GM19397 (cell line): ENCODE measurements around the gene NNMT.

Experiments
- ATAC-seq: cut with Tn5 transposase; IDR thresholded peaks from one replicate; pipeline ENCODE4 v1.9.1; 2021; ENCODE audit warnings: mild to moderate bottlenecking, moderate library complexity; ENCODE audit not compliant: unreplicated experiment

NNMT gene

DNA sequence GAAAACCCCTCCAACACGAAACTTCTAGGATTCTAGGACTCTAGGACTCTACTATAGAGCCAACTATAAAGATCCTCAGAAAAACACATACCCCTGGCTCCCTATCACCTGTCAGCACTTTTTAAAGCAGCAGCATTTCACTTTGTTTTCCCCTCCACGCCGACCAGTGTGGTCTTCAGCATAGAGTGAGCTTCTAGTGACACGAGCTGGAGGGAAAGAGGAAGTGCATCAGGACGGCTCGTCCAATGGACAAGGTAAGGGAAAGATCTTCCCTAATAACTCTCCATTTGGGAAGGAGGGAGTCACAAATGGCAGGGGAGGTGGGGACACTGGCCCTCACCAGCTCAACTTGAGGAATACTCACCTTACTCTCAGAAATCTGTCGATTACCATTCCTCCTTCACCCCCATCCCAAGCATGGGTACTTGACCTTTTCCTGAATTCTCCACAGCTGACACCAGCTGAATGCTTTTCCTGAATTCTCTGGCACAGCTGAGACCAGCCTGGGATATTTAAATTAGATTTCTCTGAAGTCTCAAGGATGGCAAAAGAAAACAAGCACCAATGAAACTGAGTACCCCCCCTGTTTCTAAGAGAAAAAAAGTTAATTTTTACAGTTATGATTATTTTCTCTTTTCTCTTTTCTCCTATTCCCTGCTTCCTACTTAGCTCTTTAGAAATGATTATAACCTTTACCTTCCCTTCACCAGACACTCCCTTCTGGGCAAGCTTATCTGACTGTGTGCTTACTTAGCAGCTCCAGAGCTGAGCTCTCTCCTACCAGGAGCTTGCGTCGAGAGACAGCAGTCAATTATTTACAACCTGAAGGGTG, 33.3 kb upstream of the NNMT start:
- no peak for ATAC-seq

DNA sequence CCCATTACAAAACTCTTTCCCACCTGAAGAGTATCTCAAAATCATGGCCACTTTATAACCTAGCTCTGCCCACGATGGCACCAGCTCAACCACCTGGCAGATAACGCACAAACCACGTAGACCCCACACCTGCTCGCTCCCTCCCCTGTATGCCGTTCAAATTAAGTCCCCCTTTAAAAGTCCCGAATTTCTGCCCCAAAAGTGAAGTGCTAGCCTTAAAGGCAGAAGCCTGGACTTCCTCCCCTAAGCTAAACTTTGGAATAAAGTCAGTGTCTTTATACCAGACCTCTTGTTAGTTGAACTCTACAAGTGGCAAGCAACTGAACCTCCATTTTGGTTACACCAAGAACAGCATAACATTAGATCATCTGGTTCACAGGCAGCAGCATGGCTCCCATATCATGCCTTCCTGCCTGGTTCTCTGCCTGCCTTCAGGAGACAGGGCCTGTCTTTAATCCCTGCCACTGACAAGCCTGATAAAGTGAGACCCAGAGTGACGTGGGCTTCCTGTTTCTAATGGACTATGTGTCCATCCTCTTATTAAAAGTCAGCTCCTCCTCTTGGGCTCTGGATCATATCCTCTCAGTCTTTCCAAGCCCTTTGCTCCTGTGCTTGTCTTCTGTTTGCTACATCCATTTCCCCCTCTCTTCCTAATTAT, 32.6 kb upstream of the NNMT start:
- no peak for ATAC-seq

DNA sequence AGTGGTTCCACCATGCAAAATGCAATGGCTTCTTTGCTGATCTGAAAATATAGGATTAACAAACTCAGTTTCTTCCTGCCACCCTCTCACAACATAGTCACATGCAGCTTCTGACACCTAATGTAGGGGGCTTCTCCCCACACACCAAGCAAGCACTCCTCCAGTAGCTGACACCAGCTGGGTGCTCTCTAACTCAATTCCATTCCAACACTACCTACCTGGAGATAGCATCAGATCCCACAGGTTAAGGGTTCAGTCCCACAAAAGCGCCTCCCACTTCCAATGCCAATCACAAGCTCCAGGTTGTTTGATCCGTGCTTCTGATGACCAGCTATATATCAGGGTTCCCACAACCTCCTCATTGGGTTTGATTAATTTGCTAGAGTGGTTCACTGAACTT, 31.8 kb upstream of the NNMT start:
- ATAC-seq = no peak

DNA sequence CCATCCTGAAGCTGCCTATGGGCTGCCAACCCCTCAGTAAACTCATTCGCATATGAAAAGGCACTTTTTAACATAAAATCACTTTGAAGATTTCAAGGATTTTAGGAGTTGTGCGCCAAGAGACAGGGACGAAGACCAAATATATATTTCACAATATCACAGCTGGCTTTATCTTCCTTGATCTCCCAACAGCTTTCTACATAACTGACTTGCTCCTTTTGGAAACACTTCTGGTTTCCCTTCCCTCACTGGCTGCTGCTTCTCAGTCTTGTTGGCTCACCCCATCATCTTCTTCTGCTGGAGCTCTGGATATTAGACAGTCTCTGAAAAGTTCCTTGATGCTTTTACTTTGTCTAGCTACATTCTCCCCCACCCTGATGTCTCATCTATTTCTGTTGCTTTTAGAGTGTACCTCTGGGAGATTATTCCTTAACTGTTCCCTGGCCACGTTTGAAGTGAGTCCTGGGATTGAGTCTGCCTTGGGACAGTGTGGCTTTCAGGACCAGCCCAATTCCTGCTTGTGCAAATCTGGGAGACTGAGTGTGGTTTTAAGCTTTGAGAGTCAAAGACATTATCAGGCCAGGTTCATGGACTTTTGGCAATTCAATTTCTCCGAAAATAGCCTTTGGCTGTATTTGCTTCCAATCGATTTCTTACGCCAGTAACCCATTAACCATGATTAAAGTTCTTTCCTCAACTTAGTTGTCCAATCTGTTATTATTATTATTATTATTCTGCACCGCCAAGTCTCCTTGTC, 30.9 kb upstream of the NNMT start:
- ATAC-seq = no peak

DNA sequence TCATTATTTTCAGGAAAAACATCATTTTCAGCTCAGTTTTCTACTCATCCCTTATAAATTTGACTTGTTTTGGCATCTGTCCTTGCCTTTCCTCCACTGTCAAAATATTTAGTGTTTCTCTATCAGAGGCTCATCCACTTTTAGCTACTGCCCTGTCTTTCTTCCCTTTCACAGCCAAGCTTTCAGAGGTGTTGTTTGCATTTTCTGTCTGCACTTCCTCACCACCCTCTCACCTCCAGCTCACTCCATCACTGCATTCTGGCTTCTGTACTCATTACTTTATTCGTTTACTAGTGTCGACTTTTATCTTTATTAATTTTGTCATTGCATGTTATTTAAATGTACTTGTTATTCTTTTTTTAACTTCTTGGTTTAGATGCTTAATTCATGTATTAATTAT, 26.7 kb upstream of the NNMT start:
- ATAC-seq = no peak

DNA sequence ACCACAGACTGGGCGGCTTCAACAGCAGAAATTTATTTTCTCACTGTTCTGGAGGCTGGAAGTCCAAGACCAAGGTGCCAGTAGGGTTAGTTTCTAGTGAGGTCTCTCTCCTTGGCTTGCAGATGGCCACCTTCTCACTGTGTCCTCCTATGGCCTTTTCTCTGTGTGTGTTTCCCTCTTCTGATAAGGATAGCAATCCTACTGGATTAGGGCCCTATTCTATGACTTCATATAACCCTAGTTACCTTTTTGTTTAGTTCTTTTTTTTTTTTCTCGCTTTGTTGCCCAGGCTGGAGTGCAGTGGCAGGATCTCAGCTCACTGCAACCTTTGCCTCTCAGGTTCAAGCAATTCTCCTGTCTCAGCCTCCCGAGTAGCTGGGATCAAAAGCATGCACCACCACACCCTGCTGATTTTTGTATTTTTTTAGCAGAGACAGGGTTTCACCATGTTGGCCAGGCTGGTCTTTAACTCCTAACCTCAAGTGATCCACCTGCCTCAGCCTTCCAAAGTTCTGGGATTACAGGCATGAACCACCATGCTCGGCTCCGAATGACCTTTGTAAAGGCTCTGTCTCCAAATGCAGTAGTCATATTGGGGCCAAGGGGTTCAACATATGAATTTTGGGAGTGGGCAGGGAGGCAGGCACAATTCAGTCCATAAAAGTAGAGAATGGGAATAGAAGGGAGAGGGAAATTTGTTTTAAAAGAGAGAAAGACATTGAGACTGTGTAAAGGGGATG, 25.5 kb upstream of the NNMT start:
- no peak for ATAC-seq

DNA sequence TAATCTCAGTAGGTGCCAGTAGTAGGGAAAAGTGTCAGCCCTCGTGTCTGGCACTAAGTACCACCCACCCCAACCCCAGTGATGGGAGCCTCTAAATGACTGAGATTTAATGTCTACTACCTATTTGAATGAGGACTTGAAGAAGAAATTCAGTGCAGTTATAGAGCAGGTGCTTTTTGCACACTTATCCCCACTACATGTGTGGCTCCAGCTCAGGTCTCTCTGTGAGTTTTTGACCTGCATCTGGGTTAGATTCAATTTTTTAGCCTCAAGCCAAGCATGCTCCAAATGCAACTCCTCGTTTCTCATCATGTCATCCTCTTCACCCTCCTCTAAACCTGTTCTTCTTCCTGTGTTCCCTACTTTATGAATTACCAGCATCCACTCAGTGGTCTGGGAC, 24.9 kb upstream of the NNMT start:
- ATAC-seq = no peak

DNA sequence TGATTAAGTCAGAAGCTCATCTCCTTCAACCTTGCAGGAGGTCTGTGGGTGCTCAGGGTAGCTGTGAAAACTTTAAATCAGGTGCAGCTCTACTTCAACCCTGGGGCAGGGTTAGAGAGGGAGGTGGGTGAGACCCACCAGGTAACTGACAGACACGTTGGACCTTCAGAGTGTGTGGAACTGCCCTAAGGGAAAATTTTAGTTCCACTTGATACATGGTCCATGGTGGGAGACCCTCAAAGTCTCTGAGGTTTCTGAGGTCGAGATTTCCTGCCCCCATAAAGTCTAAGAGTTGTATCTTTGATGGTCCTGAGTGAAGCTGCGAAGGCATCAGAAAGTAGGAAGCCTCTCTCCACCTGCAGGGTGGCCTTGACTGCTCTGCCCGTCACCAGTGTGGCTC, 23.9 kb upstream of the NNMT start:
- ATAC-seq = no peak

DNA sequence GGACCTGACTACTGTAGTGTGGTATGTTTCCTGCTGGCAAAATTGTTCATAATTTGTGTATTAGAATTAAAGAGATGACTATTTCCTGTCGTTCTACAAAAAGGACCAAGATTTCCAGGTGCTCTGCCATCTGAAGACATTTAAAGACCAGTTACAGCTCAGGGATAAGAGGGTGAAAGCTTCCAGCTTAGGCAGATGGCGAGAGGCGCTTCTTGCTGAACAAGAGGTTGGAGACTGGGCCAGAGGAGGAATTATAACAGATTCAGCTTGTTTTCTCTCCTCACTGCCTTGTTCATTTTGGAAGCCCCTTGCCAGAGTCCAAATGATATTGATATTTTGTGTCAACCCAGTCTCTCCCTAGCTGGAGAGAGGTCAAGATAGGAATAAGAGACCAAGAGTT, 23.1 kb upstream of the NNMT start:
- no peak for ATAC-seq

DNA sequence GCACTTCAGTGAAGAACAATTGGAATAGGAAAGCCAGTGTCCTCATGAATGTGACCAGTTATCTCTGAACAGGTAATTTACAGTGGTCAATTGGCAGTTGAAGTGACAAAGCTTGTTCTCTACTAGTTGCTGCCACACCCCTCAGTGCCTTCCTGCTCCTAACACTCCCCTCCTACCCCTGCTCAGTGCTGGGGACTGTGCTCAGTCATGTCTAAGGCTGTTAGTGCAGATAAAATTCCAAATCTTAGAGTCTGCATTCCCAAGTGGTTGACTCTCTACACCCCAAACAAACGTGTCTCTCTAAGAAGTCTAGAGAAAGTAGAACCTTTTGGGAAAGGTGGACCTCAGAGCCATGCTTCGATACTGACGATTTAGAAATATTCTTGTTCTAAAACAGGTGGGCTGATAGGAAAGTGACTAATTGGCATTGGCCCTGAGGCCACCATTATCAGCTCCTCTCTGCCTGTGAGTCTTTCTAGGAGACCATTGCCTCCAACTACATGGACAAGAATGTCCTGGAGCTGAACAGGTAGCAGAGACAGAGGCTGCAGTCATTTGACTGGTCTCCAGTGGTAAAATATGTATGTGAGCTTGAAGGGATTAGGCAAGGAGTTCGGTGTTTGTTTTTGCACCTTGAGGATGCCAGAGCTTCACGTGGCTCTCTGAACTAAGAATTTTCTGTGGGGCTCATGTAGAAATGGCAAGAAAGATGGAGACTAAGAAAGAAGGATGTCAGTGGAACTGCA, 22.1 kb upstream of the NNMT start:
- ATAC-seq = no peak

DNA sequence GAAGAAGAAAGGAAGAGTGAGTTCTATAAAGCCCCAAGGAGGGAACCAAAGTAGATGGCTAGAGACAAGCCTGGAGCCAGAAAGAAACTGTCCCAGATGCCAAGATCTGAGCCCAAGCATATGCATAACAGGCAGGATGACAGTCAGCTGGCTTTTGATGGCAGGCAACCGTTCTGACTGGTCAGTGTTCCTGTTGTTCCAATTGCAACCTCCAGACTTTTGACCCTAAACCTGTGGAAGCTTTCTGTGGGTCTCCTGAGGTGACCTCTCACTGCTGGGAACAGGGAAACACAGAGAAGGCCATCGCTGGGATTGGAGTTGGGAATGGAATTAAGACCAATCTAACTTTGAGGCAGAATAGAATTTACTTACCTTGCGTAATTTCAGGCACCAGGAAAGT, 21.6 kb upstream of the NNMT start:
- ATAC-seq = no peak

DNA sequence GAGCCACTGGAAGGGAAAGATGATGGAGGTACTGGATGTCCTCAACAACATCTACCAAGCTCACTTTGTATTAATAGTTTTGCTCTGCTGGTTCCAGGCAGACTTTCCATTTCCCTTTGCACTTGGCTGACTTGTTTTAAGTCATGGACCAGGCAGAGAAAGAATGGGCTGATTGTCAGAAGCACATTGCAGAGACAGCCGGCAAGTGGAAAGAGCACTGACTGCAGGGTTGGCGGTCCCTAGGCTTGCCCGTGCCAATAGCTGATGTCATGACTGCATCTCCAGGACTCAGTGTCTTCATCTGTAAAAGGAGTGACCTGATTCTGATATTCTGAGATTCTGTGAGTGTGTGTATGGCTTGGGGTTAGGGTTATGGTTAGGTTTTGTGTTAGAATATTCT, 20.9 kb upstream of the NNMT start:
- ATAC-seq = no peak

DNA sequence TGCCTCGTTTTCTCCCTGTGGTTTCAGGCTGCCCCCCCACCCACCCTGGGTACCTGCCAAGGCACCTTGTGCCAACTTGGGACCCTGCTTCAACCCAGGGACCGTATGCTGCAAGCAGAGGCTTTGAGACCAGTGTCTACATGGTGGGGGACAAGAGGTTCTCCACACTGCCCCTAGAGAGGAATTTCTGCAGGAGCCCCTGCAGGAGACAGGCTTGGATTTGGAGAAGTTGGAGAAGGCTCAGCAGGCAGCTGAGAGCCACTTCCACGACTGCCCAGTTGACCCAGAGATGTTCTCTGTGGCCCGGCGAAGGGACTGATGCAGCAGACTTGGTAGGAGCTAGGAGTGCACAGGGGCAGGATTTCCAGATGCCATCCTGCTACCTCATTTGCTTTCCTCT, 20.1 kb upstream of the NNMT start:
- ATAC-seq = no peak

DNA sequence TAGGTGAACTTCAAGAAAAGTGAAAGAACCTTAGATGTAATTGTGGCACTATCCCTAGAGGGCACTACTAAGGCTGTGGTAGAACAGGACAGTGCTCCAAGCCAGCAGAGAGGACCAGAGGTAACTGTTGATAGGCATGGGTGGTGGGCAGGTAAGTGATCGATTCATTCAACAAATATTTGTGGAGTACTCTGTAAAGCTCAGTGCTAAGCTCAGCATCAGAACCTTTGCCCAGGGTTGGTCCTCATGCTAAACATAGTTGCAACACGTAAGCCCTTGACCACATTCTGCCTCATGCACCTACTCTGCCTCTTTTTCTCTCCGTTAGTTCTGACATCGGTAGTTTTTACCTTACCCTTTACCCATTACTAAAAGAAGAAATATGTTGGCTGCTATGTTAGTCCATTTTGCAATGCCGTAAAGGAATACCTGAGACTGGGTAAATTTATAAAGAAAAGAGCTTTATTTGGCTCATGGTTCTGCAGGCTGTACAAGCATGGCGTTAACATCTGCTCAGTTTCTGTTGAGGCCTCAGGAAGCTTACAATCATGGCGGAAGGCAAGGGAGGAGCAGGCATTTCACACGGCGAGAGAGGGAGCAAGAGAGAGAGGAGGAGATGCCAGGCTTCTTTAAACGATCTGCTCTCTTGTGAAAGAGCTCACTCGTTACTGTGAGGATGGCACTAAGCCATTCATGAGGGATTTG, 18.4 kb upstream of the NNMT start:
- ATAC-seq = no peak

DNA sequence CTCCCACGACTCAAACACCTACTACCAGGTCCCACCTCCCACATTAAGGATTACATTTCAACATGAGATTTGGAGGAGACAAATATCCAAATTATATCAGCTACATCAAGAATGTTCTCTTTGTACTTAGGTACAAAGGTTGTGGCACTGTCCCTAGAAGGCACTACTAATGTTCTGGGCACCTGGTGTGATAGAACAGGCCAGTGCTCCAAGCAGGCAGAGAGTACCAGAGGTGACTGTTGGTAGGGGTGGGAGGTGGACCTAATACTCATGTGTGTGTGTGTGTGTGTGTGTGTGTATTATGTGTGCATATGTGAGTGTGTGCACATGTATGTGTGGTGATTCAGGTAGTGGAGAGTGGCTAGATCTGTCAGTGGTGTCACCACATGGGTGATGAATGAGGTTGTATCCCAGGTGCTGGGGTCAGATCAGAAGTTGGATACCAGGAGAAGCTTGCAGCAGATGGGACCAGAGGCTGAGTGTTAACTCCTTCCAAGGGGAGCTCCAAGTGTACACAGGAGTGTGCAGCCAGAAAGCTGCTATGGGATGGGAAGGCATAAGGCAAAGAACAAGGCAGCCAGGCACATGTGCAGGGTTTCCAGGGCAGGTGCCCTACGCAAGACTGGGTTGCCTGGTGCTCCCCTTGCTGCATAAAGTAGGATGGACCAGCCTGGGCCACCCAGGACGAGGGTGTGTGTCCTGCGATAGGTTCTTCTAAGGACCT, 17.7 kb upstream of the NNMT start:
- no peak for ATAC-seq

DNA sequence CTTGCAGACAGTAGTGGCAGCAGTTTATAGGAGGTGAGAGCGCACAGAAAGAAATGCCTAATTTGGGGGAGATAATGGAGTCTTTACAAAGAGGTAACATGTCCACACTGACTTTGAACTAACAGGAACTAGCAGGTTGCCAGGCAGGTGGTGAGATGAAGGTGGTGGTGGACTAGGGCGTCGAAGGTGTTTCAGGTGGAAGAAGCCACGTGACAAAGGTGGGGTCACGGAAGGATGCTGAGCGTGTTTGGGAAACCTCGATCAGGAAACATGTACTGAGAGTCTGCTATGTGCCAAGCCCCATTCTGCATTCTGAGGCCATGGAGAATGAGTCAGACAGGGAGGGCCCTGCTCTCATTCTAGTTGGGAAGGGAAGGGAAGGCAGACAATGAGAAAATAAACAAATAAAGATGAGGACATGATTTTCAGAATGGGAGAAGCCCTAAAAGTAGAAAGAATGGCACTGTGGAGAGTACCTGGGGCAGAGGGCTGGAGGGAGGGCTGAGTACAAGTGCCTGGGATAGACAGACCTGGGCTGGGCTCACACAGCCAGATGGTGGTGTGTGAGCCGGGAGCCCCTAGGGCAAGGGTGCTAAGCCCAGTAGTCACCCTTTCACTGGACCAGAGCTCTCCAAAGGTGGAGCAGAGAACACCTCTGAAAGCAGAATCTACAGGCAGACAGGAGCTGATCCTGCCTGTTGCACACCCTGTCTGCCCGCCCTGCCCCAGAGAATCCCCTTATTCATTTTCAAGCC, 16.2 kb upstream of the NNMT start:
- ATAC-seq = no peak

DNA sequence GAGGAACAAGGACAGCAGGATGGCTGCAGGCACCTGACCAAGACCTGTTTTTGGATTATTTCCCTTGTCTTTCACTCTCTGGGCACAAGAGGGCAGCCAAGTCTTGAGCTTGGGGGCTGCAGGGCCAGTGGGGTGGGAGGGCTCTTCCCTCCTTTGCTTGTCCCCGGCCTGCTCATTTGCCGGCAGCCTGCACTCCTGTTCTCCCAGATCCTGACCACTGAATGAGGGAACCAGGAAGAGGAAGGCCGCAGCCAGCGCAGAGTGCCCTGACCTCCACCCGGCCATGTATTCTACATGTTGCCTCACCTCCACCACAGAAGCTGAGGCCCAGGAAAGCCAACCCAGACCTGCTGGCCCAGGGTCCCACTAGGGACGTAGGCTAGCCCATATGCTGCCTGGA, 15.5 kb upstream of the NNMT start:
- no peak for ATAC-seq

DNA sequence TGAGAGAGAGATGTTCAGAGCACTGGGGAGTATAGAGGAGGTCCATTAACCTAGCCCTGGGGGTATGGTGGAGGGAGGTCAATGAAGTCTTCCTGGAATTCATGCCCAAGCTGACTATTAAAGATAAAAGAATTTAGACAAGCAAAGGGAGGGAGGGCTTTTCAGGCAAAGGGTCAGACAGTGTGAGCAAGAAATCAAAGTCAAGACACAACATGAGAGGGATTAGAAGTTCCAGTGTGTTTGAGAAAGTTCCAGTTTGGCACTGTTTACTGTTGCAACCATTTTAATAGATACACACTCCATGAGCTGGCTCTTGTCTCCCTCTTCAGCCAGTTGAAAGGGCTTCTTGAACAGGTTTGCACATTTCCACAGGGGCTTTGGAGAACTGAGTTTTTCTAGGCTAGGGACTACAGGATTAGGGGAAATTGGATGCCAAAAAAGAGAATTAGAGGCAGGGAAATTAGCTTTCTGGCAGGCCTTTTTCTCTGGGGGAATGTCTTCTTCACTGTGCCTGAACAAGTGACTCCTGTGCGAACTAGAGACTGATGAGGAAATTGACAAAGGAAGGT, 14.7 kb upstream of the NNMT start:
- ATAC-seq = no peak
